HEK293 (cell line): Measurements from ENCODE around the gene ELL3.

Experiments
- FEZF1 ChIP-seq: fragments of 450-650 bp; formaldehyde crosslinking; IDR thresholded peaks from 2 replicates; pipeline ENCODE4 v1.5.1; 2016; ENCODE audit warnings: missing biosample characterization, missing genetic modification characterization
- GLI2 ChIP-seq: fragments of 450-650 bp; formaldehyde crosslinking; IDR thresholded peaks from 2 replicates; pipeline ENCODE4; 2017; ENCODE audit warnings: missing biosample characterization, missing genetic modification characterization, low read depth, borderline replicate concordance
- KLF9 ChIP-seq: fragments of 450-650 bp; formaldehyde crosslinking; IDR thresholded peaks from 2 replicates; pipeline ENCODE4 v1.5.1; 2016; ENCODE audit warnings: missing biosample characterization, missing genetic modification characterization, low read depth
- OVOL3 ChIP-seq: fragments of 450-650 bp; formaldehyde crosslinking; IDR thresholded peaks from 2 replicates; pipeline ENCODE4 v1.5.1; 2016; ENCODE audit warnings: missing biosample characterization, missing genetic modification characterization
- TCF7L2 ChIP-seq: IDR thresholded peaks from 2 replicates; pipeline ENCODE4 v1.6.1; 2011; ENCODE audit warnings: low read depth, mild to moderate bottlenecking, inconsistent platforms, low read length, moderate library complexity, borderline replicate concordance
- ZBTB20 ChIP-seq: fragments of 450-650 bp; formaldehyde crosslinking; IDR thresholded peaks from 2 replicates; pipeline ENCODE4 v1.5.1; 2016; ENCODE audit warnings: missing biosample characterization, missing genetic modification characterization
- ZBTB7A ChIP-seq: fragments of 450-650 bp; formaldehyde crosslinking; IDR thresholded peaks from 2 replicates; pipeline ENCODE4 v1.5.1; 2016; ENCODE audit warnings: low read depth, missing biosample characterization, missing genetic modification characterization
- ZFP37 ChIP-seq: fragments of 450-650 bp; formaldehyde crosslinking; IDR thresholded peaks from 2 replicates; pipeline ENCODE4 v1.5.1; 2016; ENCODE audit warnings: missing biosample characterization, missing genetic modification characterization
- ZNF10 ChIP-seq: fragments of 450-650 bp; formaldehyde crosslinking; IDR thresholded peaks from 2 replicates; pipeline ENCODE4 v1.5.1; 2017; ENCODE audit warnings: missing biosample characterization, missing genetic modification characterization
- ZNF138 ChIP-seq: fragments of 450-650 bp; formaldehyde crosslinking; IDR thresholded peaks from 2 replicates; pipeline ENCODE4 v1.5.1; 2016; ENCODE audit warnings: missing biosample characterization, missing genetic modification characterization, borderline replicate concordance
- ZNF155 ChIP-seq: fragments of 450-650 bp; formaldehyde crosslinking; IDR thresholded peaks from 2 replicates; pipeline ENCODE4 v1.5.1; 2016; ENCODE audit warnings: missing biosample characterization, missing genetic modification characterization
- ZNF214 ChIP-seq: fragments of 450-650 bp; formaldehyde crosslinking; IDR thresholded peaks from 2 replicates; pipeline ENCODE4 v1.5.1; 2017; ENCODE audit warnings: missing biosample characterization, mild to moderate bottlenecking, missing genetic modification characterization, borderline replicate concordance
- ZNF23 ChIP-seq: fragments of 450-650 bp; formaldehyde crosslinking; IDR thresholded peaks from 2 replicates; pipeline ENCODE4 v1.5.1; 2016; ENCODE audit warnings: missing biosample characterization, missing genetic modification characterization, borderline replicate concordance
- ZNF239 ChIP-seq: fragments of 450-650 bp; formaldehyde crosslinking; IDR thresholded peaks from 2 replicates; pipeline ENCODE4 v1.5.1; 2016; ENCODE audit warnings: missing biosample characterization, missing genetic modification characterization
- ZNF24 ChIP-seq: fragments of 450-650 bp; formaldehyde crosslinking; IDR thresholded peaks from 2 replicates; pipeline ENCODE4 v1.5.1; 2016; ENCODE audit warnings: missing biosample characterization, missing genetic modification characterization
- ZNF248 ChIP-seq: fragments of 450-650 bp; formaldehyde crosslinking; IDR thresholded peaks from 2 replicates; pipeline ENCODE4 v1.5.1; 2017; ENCODE audit warnings: missing biosample characterization, missing genetic modification characterization
- ZNF266 ChIP-seq: fragments of 450-650 bp; formaldehyde crosslinking; IDR thresholded peaks from 2 replicates; pipeline ENCODE4 v1.5.1; 2016; ENCODE audit warnings: missing biosample characterization, missing genetic modification characterization, low read depth
- ZNF398 ChIP-seq: fragments of 450-650 bp; formaldehyde crosslinking; IDR thresholded peaks from 2 replicates; pipeline ENCODE4 v1.5.1; 2017; ENCODE audit warnings: missing biosample characterization, missing genetic modification characterization
- ZNF488 ChIP-seq: fragments of 450-650 bp; formaldehyde crosslinking; IDR thresholded peaks from 2 replicates; pipeline ENCODE4 v1.5.1; 2016; ENCODE audit warnings: missing biosample characterization, missing genetic modification characterization
- ZNF501 ChIP-seq: fragments of 450-650 bp; formaldehyde crosslinking; IDR thresholded peaks from 2 replicates; pipeline ENCODE4 v1.5.1; 2016; ENCODE audit warnings: missing biosample characterization, missing genetic modification characterization
- ZNF514 ChIP-seq: fragments of 450-650 bp; formaldehyde crosslinking; IDR thresholded peaks from 2 replicates; pipeline ENCODE4 v1.5.1; 2016; ENCODE audit warnings: missing biosample characterization, missing genetic modification characterization
- ZNF544 ChIP-seq: fragments of 450-650 bp; formaldehyde crosslinking; IDR thresholded peaks from 2 replicates; pipeline ENCODE4 v1.5.0; 2017; ENCODE audit warnings: missing biosample characterization, missing genetic modification characterization
- ZNF549 ChIP-seq: fragments of 450-650 bp; IDR thresholded peaks from 2 replicates; pipeline ENCODE4 v1.5.1; 2018; ENCODE audit warnings: missing biosample characterization, missing genetic modification characterization, mild to moderate bottlenecking, inconsistent platforms, moderate library complexity
- ZNF639 ChIP-seq: fragments of 450-650 bp; formaldehyde crosslinking; IDR thresholded peaks from 2 replicates; pipeline ENCODE4 v1.5.1; 2016; ENCODE audit warnings: missing biosample characterization, missing genetic modification characterization
- ZNF707 ChIP-seq: fragments of 450-650 bp; formaldehyde crosslinking; IDR thresholded peaks from 2 replicates; pipeline ENCODE4 v1.5.1; 2016; ENCODE audit warnings: missing biosample characterization, missing genetic modification characterization
- ZNF747 ChIP-seq: fragments of 450-650 bp; formaldehyde crosslinking; IDR thresholded peaks from 2 replicates; pipeline ENCODE4 v1.5.1; 2016; ENCODE audit warnings: missing biosample characterization, missing genetic modification characterization
- TF ChIP-seq, protein P1 (sequence below): fragments of 450-650 bp; formaldehyde crosslinking; IDR thresholded peaks from 2 replicates; pipeline ENCODE4 v1.5.1; 2017; ENCODE audit warnings: missing biosample characterization, mild to moderate bottlenecking, missing genetic modification characterization, moderate library complexity
- TF ChIP-seq, protein P2 (sequence below): fragments of 450-650 bp; formaldehyde crosslinking; IDR thresholded peaks from 2 replicates; pipeline ENCODE4 v1.5.1; 2016; ENCODE audit warnings: missing biosample characterization, missing genetic modification characterization, borderline replicate concordance
- TF ChIP-seq, protein P3 (sequence below): fragments of 450-650 bp; IDR thresholded peaks from 2 replicates; pipeline ENCODE4 v1.5.1; 2018; ENCODE audit warnings: missing biosample characterization, mild to moderate bottlenecking, missing genetic modification characterization

ELL3 gene

GRCh38 chr15:43800286-43801141 is 23.7 kb upstream of the ELL3 start, which contains the start of gene HYPK (continued):
- TF ChIP-seq ZNF398 (tag by site-specific recombination), result no peak
- TF ChIP-seq ZNF214 (tag by site-specific recombination), result no peak
- TF ChIP-seq OVOL3 (tag by site-specific recombination), result no peak; the same call in 1 of the 2 replicates
- TF ChIP-seq ZNF549, result no peak
- no peak for TF ChIP-seq ZNF747 (tag by site-specific recombination)
- TF ChIP-seq, protein P1, sequence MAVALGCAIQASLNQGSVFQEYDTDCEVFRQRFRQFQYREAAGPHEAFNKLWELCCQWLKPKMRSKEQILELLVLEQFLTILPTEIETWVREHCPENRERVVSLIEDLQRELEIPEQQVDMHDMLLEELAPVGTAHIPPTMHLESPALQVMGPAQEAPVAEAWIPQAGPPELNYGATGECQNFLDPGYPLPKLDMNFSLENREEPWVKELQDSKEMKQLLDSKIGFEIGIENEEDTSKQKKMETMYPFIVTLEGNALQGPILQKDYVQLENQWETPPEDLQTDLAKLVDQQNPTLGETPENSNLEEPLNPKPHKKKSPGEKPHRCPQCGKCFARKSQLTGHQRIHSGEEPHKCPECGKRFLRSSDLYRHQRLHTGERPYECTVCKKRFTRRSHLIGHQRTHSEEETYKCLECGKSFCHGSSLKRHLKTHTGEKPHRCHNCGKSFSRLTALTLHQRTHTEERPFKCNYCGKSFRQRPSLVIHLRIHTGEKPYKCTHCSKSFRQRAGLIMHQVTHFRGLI (tag by site-specific recombination), result peak; percentile 43; the same call in 1 of the 2 replicates
- no peak for TF ChIP-seq ZNF10 (tag by site-specific recombination)
- TF ChIP-seq ZNF639 (tag by site-specific recombination), result peak; percentile 53; the same call in 1 of the 2 replicates
- TF ChIP-seq ZNF707, result no peak
- no peak for TF ChIP-seq ZNF544 (tag by site-specific recombination)
- TF ChIP-seq ZBTB7A (tag by site-specific recombination), result peak; percentile 49; the same call in 1 of the 2 replicates
- no peak for TF ChIP-seq ZNF138 (tag by site-specific recombination)
- TF ChIP-seq ZNF155 (tag by site-specific recombination), result no peak
- no peak for TF ChIP-seq ZNF488 (tag by site-specific recombination)
- TF ChIP-seq, protein P2, sequence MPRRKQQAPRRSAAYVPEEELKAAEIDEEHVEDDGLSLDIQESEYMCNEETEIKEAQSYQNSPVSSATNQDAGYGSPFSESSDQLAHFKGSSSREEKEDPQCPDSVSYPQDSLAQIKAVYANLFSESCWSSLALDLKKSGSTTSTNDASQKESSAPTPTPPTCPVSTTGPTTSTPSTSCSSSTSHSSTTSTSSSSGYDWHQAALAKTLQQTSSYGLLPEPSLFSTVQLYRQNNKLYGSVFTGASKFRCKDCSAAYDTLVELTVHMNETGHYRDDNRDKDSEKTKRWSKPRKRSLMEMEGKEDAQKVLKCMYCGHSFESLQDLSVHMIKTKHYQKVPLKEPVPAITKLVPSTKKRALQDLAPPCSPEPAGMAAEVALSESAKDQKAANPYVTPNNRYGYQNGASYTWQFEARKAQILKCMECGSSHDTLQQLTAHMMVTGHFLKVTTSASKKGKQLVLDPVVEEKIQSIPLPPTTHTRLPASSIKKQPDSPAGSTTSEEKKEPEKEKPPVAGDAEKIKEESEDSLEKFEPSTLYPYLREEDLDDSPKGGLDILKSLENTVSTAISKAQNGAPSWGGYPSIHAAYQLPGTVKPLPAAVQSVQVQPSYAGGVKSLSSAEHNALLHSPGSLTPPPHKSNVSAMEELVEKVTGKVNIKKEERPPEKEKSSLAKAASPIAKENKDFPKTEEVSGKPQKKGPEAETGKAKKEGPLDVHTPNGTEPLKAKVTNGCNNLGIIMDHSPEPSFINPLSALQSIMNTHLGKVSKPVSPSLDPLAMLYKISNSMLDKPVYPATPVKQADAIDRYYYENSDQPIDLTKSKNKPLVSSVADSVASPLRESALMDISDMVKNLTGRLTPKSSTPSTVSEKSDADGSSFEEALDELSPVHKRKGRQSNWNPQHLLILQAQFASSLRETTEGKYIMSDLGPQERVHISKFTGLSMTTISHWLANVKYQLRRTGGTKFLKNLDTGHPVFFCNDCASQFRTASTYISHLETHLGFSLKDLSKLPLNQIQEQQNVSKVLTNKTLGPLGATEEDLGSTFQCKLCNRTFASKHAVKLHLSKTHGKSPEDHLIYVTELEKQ, result no peak
- no peak for TF ChIP-seq ZNF266 (tag by site-specific recombination)
- peak; percentile 83; the same call in 1 of the 2 replicates for TF ChIP-seq ZNF501 (tag by site-specific recombination)
- TF ChIP-seq ZNF23, result no peak
- TF ChIP-seq ZNF24 (tag by site-specific recombination), result 0 out of 2 replicates have a peak, but pooled peaks have one; percentile 59
- TF ChIP-seq ZNF239, result 0 out of 2 replicates have a peak, but pooled peaks have one; percentile 18
- peak; percentile 91 for TF ChIP-seq KLF9 (tag by site-specific recombination)
- no peak for TF ChIP-seq FEZF1 (tag by site-specific recombination)
- peak; percentile 8; the same call in 1 of the 2 replicates for TF ChIP-seq ZFP37 (tag by site-specific recombination)
- TF ChIP-seq ZNF514 (tag by site-specific recombination), result no peak
- no peak for TF ChIP-seq TCF7L2
- TF ChIP-seq, protein P3, sequence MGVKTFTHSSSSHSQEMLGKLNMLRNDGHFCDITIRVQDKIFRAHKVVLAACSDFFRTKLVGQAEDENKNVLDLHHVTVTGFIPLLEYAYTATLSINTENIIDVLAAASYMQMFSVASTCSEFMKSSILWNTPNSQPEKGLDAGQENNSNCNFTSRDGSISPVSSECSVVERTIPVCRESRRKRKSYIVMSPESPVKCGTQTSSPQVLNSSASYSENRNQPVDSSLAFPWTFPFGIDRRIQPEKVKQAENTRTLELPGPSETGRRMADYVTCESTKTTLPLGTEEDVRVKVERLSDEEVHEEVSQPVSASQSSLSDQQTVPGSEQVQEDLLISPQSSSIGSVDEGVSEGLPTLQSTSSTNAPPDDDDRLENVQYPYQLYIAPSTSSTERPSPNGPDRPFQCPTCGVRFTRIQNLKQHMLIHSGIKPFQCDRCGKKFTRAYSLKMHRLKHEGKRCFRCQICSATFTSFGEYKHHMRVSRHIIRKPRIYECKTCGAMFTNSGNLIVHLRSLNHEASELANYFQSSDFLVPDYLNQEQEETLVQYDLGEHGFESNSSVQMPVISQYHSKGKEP (tag by site-specific recombination), result no peak
- TF ChIP-seq ZBTB20 (tag by site-specific recombination), result peak; percentile 28; the same call in 1 of the 2 replicates
- TF ChIP-seq ZNF248, result no peak
- no peak for TF ChIP-seq GLI2 (tag by site-specific recombination)
